K562 (cell line): ENCODE data around the gene RPL19. TPM values are rescaled to one million over a fixed set of nuclear protein-coding genes. Genes with fewer than 3 reads are reported as not detected.

Experiments used
- ATAC-seq: fragments of 200-7000 bp; cut with Tn5 transposase; 3 replicates; pipeline ENCODE4 v1.9.1; 2020; ENCODE audit warnings: moderate library complexity
- BruUV-seq: library from RNA; stranded (reverse); fragments of 400-500 nt; replicated peaks from 2 replicates; lab custom pipeline; 2021; lab: Mats Ljungman, UMichigan
- CTCF ChIA-PET: fragments of 300-600 bp; formaldehyde crosslinking; extraction: SDS; loops from one replicate; lab custom pipeline; 2021; ENCODE audit warnings: low intra/inter-chr PET ratio; lab: Yijun Ruan, JAX
- POLR2A ChIA-PET: fragments of 300-600, 350-650 bp; sonication (Branson Sonifier 250); formaldehyde crosslinking; extraction: SDS; loops from one replicate; lab custom pipeline; 2021; ENCODE audit warnings: antibody characterized with exemption, inconsistent platforms; lab: Yijun Ruan, JAX
- DNase-seq, 4 experiments: peaks; one replicate each; pipeline versions ENCODE4 v3.0.0 to v3.0.0-alpha.2; 2011 to 2018; ENCODE audit warnings: low spot score in 3 of 4, mixed read lengths in 3 of 4; ENCODE audit errors: extremely low read depth in 1 of 4
- FAIRE-seq: peaks from 2 replicates; lab custom pipeline; 2011; peaks lifted over from hg19 to GRCh38; lab: Jason Lieb, UNC
- H2AFZ ChIP-seq: 2 replicates; pipeline ENCODE4 v1.6.0; 2011; ENCODE audit warnings: low read depth, low read length, control low read depth, inconsistent platforms
- H3K27ac ChIP-seq: fragments of 200-600 bp; 3 replicates; pipeline ENCODE4 v1.8.0; 2011; ENCODE audit warnings: low read depth, mild to moderate bottlenecking, control low read depth, inconsistent platforms, low read length, moderate library complexity, mixed read lengths; ENCODE audit errors: extremely low read depth
- H3K27me3 ChIP-seq, 2 experiments: fragments of 300-600 bp in 1 of 2; 2 replicates in 1 of 2; 3 replicates in 1 of 2; pipeline versions ENCODE4 v1.6.0 to v1.8.0; 2011; ENCODE audit warnings: inconsistent platforms in 2 of 2, low read length in 2 of 2, mild to moderate bottlenecking in 1 of 2, mixed read lengths in 1 of 2, moderate library complexity in 1 of 2; ENCODE audit not compliant: control insufficient read depth in 2 of 2, insufficient read depth in 2 of 2
- H3K36me3 ChIP-seq: fragments of 300-600 bp; 3 replicates; pipeline ENCODE4 v1.8.0; 2011; ENCODE audit warnings: mild to moderate bottlenecking, low read length, inconsistent platforms; ENCODE audit not compliant: control insufficient read depth, insufficient read depth
- H3K4me1 ChIP-seq, 2 experiments: fragments of 200-600 bp in 1 of 2; replicated peaks in 1 of 2; 2 replicates in 1 of 2; 3 replicates in 1 of 2; pipeline versions ENCODE4 v1.5.1 to v1.8.0; 2011; ENCODE audit warnings: inconsistent platforms in 2 of 2, low read length in 2 of 2, mild to moderate bottlenecking in 1 of 2, mixed read lengths in 1 of 2, moderate library complexity in 1 of 2; ENCODE audit not compliant: control insufficient read depth in 2 of 2, insufficient read depth in 2 of 2
- H3K4me2 ChIP-seq: 2 replicates; pipeline ENCODE4 v1.6.1; 2011; ENCODE audit warnings: low read length, control low read depth, inconsistent platforms, mixed read lengths; ENCODE audit not compliant: insufficient read depth
- H3K4me3 ChIP-seq: fragments of 200-600 bp; sonication (generic), shearing (Covaris generic); 2 replicates; pipeline ENCODE4 v1.5.1; 2016; ENCODE audit warnings: control low read depth, inconsistent platforms
- H3K79me2 ChIP-seq: fragments of 200-600 bp; 3 replicates; pipeline ENCODE4 v1.8.0; 2011; ENCODE audit warnings: low read length, inconsistent platforms; ENCODE audit not compliant: control insufficient read depth, insufficient read depth
- H3K9ac ChIP-seq, 2 experiments: 2 replicates each; pipeline versions ENCODE4 v1.6.0 to v1.6.1; 2011; ENCODE audit warnings: low read depth in 2 of 2, low read length in 2 of 2, control low read depth in 1 of 2, inconsistent platforms in 1 of 2, mild to moderate bottlenecking in 1 of 2, mixed read lengths in 1 of 2; ENCODE audit not compliant: insufficient read depth in 1 of 2
- H3K9me1 ChIP-seq: one replicate; pipeline ENCODE4 v1.6.0; 2011; ENCODE audit warnings: inconsistent platforms, mild to moderate bottlenecking, low read length, moderate library complexity; ENCODE audit not compliant: control insufficient read depth, insufficient read depth
- H3K9me3 ChIP-seq: replicated peaks from 2 replicates; pipeline ENCODE4 v1.5.1; 2011; ENCODE audit warnings: low read depth, low read length, inconsistent platforms; ENCODE audit not compliant: control insufficient read depth, insufficient read depth
- H4K20me1 ChIP-seq: replicated peaks from 2 replicates; pipeline ENCODE4 v1.6.1; 2011; ENCODE audit warnings: low read length, inconsistent platforms, mixed read lengths; ENCODE audit not compliant: control insufficient read depth, insufficient read depth
- ATF7 ChIP-seq: fragments of 450-650 bp; IDR thresholded peaks from 2 replicates; pipeline ENCODE4 v1.7.1; 2014; ENCODE audit warnings: mild to moderate bottlenecking, moderate library complexity
- CBFA2T2 ChIP-seq: fragments of 450-650 bp; conservative IDR thresholded peaks from 2 replicates; pipeline ENCODE4 v1.6.1; 2017; ENCODE audit warnings: mild to moderate bottlenecking
- CEBPG ChIP-seq, 3 experiments: fragments of 200-800 bp in 1 of 3; sonication (Bioruptor generic) in 1 of 3; sonication (generic) in 1 of 3; formaldehyde crosslinking in 1 of 3; IDR thresholded peaks in 2 of 3; conservative IDR thresholded peaks in 1 of 3; 2 replicates each; pipeline versions ENCODE4 v1.6.1 to v1.8.0; 2016 to 2022; ENCODE audit warnings: missing compliant biosample characterization in 2 of 3, missing genetic modification characterization in 2 of 3, mild to moderate bottlenecking in 1 of 3, missing genetic modification reagents in 1 of 3
- GTF2A2 ChIP-seq: IDR thresholded peaks from 2 replicates; pipeline ENCODE4 v1.6.1; 2016; ENCODE audit warnings: mild to moderate bottlenecking, missing genetic modification characterization, missing compliant biosample characterization
- IRF9 ChIP-seq: fragments of 450-650 bp; IDR thresholded peaks from 2 replicates; pipeline ENCODE4 v1.6.1; 2016; ENCODE audit warnings: missing biosample characterization, missing genetic modification characterization
- MED1 ChIP-seq: sonication (generic); formaldehyde crosslinking; IDR thresholded peaks from 2 replicates; pipeline ENCODE4 v1.8.1; 2023; ENCODE audit warnings: missing genetic modification reagents, borderline replicate concordance
- NFRKB ChIP-seq: fragments of 450-650 bp; IDR thresholded peaks from 2 replicates; pipeline ENCODE4 v1.6.1; 2016; ENCODE audit warnings: low read depth
- POLR2H ChIP-seq: IDR thresholded peaks from 2 replicates; pipeline ENCODE4 v1.6.1; 2016; ENCODE audit warnings: missing genetic modification characterization, low read depth, mild to moderate bottlenecking, control low read depth, missing compliant biosample characterization, moderate library complexity
- TBP ChIP-seq: optimal IDR thresholded peaks from 2 replicates; pipeline ENCODE3; 2011; ENCODE audit warnings: low read depth, low read length, improper control_type of control experiment
- TCF7 ChIP-seq: sonication (generic); IDR thresholded peaks from 2 replicates; pipeline ENCODE4 v1.6.1; 2016; ENCODE audit warnings: antibody characterized with exemption, borderline replicate concordance
- TSC22D4 ChIP-seq: fragments of 450-650 bp; IDR thresholded peaks from 2 replicates; pipeline ENCODE4 v1.6.1; 2016; ENCODE audit warnings: missing genetic modification characterization, missing biosample characterization, control low read depth
- ZBTB8A ChIP-seq: fragments of 450-650 bp; IDR thresholded peaks from 2 replicates; pipeline ENCODE4 v1.6.1; 2018; ENCODE audit warnings: mild to moderate bottlenecking, moderate library complexity; ENCODE audit not compliant: partially characterized antibody
- ZC3H11A ChIP-seq: IDR thresholded peaks from 2 replicates; pipeline ENCODE4 v1.6.1; 2012; ENCODE audit warnings: low read depth, low read length, improper control_type of control experiment
- ZNF280A ChIP-seq: fragments of 450-650 bp; IDR thresholded peaks from 2 replicates; pipeline ENCODE4 v1.6.1; 2018; ENCODE audit warnings: mild to moderate bottlenecking, low read depth; ENCODE audit not compliant: partially characterized antibody
- ZNF282 ChIP-seq: sonication (generic); formaldehyde crosslinking; IDR thresholded peaks from 2 replicates; pipeline ENCODE4 v1.8.1; 2023; ENCODE audit warnings: missing genetic modification reagents
- ZNF76 ChIP-seq: fragments of 250-450 bp; sonication (Bioruptor Pico); IDR thresholded peaks from 2 replicates; pipeline ENCODE4 v1.4.0; 2020; ENCODE audit warnings: mild to moderate bottlenecking, moderate library complexity, borderline replicate concordance
- whole genome bisulfite sequencing: fragments of 100-300 bp; shearing (Covaris generic); methylation state at CpG from one replicate; pipeline ENCODE4 v1.1.6; 2016; ENCODE audit warnings: low coverage, mixed read lengths; ENCODE audit not compliant: insufficient coverage; ENCODE audit errors: missing lambda C conversion rate; 5-methylcytosine and 5-hydroxymethylcytosine counted together
- in situ Hi-C: fragments of 300-500 bp; cut with MboI; formaldehyde crosslinking; loops from 4 replicates; pipeline ENCODE4 v1.15.0; 2018; ENCODE audit warnings: inconsistent platforms, mixed read lengths
- intact Hi-C: fragments of 100-400 bp; cut with micrococcal nuclease; formaldehyde crosslinking; loops from 2 replicates; pipeline ENCODE4 v1.14.2; 2022
- polyA plus RNA-seq, 8 experiments: library from polyadenylated mRNA; depleted of rRNA in 4 of 8; stranded (reverse) in 5 of 8; unstranded in 3 of 8; fragments of >200 nt; fragmentation: Nextera tagmentation in 2 of 8; fragmentation: Illumina TruSeq in 1 of 8; extraction: Ambion mirVana in 2 of 8; extraction: Trizol in 1 of 8; gene quantifications; 2 replicates each; pipeline versions ENCODE4 v1.2.1 to v1.2.3, GENCODE V29; 2011 to 2014; ENCODE audit warnings: inconsistent platforms in 1 of 8, missing spikeins in 1 of 8
- total RNA-seq, 7 experiments: library from RNA; depleted of rRNA in 6 of 7; stranded (reverse); fragments of >200 nt in 6 of 7; fragmentation: Illumina TruSeq in 2 of 7; extraction: Trizol in 2 of 7; gene quantifications; 2 replicates each; pipeline versions ENCODE4 v1.2.1 to v1.2.3, GENCODE V29; 2011 to 2021; ENCODE audit warnings: low replicate concordance in 1 of 7
- TF ChIP-seq, protein P1 (sequence below): fragments of 250-450 bp; sonication (Bioruptor Pico); IDR thresholded peaks from 2 replicates; pipeline ENCODE4 v1.9.0; 2021; ENCODE audit warnings: mild to moderate bottlenecking
- TF ChIP-seq, protein P2 (sequence below), 2 experiments: fragments of 250-450 bp in 1 of 2; fragments of 450-650 bp in 1 of 2; sonication (Bioruptor Pico) in 1 of 2; IDR thresholded peaks; 2 replicates each; pipeline versions ENCODE4 v1.6.1 to v1.8.0; 2016 to 2021; ENCODE audit warnings: mild to moderate bottlenecking in 2 of 2, moderate library complexity in 2 of 2, missing compliant biosample characterization in 1 of 2, missing genetic modification characterization in 1 of 2

The RPL19 gene
- total and polyA plus RNA-seq, 9 of the 15 experiments (the other 6 are each of a cell fraction or from before 2014, with no cell fraction given) = 2,263 to 4,614 (median 3,727) TPM

- H3K27me3 ChIP-seq = peaks cover 0 to 6% of the 10 kb centered on the region in 2 experiments; a peak in 2 of 5 replicates
- no peak overlapping the region for H3K9ac ChIP-seq
- ATAC-seq (no peak), DNase-seq (peak in 1 of 4 experiments; percentile 7), FAIRE-seq (no peak)
- ChIA-PET POLR2A (interaction anchor here (1.1 to 1.9 kb wide), 4 partner anchors 8 to 40 kb away, joined by 3 to 6 read pairs (median 6); no protein-coding TSS in a partner anchor), CTCF (interaction anchor here (0.6 to 4.7 kb wide), 3 partner anchors 8 to 29 kb away, joined by 3 to 23 read pairs (median 16); no protein-coding TSS in a partner anchor)
- no peak overlapping the region for H3K4me3 ChIP-seq
- WGBS = 17% methylated on average over 5 of the region's 5 CpGs
- H3K4me2 ChIP-seq = no peak overlapping the region
- no peak overlapping the region for H2AFZ ChIP-seq
- no TSS peak for BruUV-seq
- intact Hi-C loops (no loop called here), in situ Hi-C loops (no loop called here)
- peaks cover 4% of the 10 kb centered on the region; the same call in 1 of the 2 replicates for H4K20me1 ChIP-seq
- no peaks in the 10 kb centered on the region for H3K9me3 ChIP-seq
- H3K4me1 ChIP-seq = peaks cover 0 to 18% of the 10 kb centered on the region in 2 experiments; a peak in 4 of 5 replicates
- no peaks in the 10 kb centered on the region for H3K79me2 ChIP-seq
- no peaks in the 10 kb centered on the region for H3K36me3 ChIP-seq
- H3K27ac ChIP-seq = no peak overlapping the region
- H3K9me1 ChIP-seq = no peaks in the 10 kb centered on the region
- no peak for TF ChIP-seq ZC3H11A
- TF ChIP-seq CBFA2T2 = no peak
- no peak for TF ChIP-seq TCF7
- no peak for TF ChIP-seq NFRKB
- TF ChIP-seq, protein P1, sequence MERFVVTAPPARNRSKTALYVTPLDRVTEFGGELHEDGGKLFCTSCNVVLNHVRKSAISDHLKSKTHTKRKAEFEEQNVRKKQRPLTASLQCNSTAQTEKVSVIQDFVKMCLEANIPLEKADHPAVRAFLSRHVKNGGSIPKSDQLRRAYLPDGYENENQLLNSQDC (CRISPR knock-in tag) = no peak
- TF ChIP-seq, protein P2, sequence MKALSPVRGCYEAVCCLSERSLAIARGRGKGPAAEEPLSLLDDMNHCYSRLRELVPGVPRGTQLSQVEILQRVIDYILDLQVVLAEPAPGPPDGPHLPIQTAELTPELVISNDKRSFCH (CRISPR knock-in tag; IDR thresholded peaks at IDR 0.05) = no peak
- TF ChIP-seq, protein P2 (tag; IDR thresholded peaks at IDR 0.05) = no peak
- no peak for TF ChIP-seq MED1
- no peak for TF ChIP-seq ZNF280A
- no peak for TF ChIP-seq TBP
- TF ChIP-seq ZNF76 (CRISPR knock-in tag) = no peak
- TF ChIP-seq GTF2A2 = no peak
- TF ChIP-seq ZBTB8A = no peak
- TF ChIP-seq TSC22D4 (tag) = no peak
- no peak for TF ChIP-seq IRF9
- TF ChIP-seq ZNF282 (CRISPR knock-in tag) = no peak
- TF ChIP-seq CEBPG (CRISPR knock-in tag; IDR thresholded peaks at IDR 0.05) = no peak
- TF ChIP-seq CEBPG (tag; conservative IDR thresholded peaks at IDR 0.05 in 1 of 2, IDR thresholded peaks at IDR 0.05 in 1 of 2) = no peak
- no peak for TF ChIP-seq ATF7
- TF ChIP-seq POLR2H (tag) = no peak
Observed at GRCh38 chr17:39236450-39236927, 36.4 kb downstream of the RPL19 start.
